Endometrial microvascular endothelial cells (primary cell): ENCODE results near the gene ZNF549. TPM values are rescaled to one million over a fixed set of nuclear protein-coding genes. Genes with fewer than 3 reads are reported as not detected.

Experiments
- in situ Hi-C: cut with HindIII; loops from 2 replicates; pipeline ENCODE4 v1.10.0; 2017; ENCODE audit warnings: low sequenced_read_pairs, low pct_unique_long_range_greater_than_20kb; ENCODE audit errors: inconsistent ontology term
- total RNA-seq: library from RNA; depleted of rRNA; stranded (reverse); fragments of >200 nt; gene quantifications from one replicate; pipeline ENCODE4 v1.2.3, GENCODE V29; 2015; ENCODE audit errors: inconsistent ontology term

ZNF549 gene
- total RNA-seq, 1 donor from 2014 or later = 1.0 TPM

DNA sequence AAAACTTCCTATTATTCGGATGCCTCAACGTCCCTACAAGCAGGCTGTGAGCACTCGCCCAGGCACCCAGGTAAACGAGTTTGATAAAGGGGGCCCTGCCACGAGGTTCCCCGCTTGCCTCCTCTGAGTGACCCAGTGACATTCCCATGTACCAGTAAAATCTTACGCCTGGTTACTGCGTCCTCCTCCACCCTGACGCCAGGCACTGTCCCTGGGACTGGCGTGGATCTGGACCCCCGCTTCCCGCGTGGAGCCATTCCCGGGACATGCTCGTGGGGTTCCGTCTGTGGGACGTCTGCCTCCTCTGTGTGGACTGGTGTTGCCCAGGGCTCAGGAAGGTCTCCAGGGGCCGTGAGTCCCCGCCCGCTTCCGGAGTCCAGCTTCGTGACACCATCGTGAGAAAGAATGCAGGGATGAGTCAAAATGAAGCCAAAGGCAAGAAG is 32.9 kb downstream of the ZNF549 start:
- in situ Hi-C loops = no loop called here

DNA sequence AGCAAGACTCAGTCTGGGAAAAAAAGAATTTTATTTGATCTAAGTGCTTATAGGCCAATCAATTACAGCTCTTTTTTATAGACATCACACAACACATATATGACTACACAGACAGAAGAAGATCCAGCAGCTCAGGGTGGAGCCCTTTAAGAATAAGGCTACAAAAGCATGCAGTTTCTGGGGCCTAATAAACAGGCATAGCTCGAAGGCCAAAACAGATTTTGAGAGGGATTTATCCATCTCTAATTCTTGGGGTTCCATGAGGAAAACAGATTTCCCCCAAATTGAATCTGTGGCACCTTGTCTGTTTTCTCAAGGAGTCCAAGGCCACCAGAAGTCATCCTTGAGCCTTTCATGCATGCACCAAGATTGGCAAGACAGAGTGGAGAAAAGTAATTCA is 36.4 kb downstream of the ZNF549 start:
- in situ Hi-C loops = no loop called here

DNA sequence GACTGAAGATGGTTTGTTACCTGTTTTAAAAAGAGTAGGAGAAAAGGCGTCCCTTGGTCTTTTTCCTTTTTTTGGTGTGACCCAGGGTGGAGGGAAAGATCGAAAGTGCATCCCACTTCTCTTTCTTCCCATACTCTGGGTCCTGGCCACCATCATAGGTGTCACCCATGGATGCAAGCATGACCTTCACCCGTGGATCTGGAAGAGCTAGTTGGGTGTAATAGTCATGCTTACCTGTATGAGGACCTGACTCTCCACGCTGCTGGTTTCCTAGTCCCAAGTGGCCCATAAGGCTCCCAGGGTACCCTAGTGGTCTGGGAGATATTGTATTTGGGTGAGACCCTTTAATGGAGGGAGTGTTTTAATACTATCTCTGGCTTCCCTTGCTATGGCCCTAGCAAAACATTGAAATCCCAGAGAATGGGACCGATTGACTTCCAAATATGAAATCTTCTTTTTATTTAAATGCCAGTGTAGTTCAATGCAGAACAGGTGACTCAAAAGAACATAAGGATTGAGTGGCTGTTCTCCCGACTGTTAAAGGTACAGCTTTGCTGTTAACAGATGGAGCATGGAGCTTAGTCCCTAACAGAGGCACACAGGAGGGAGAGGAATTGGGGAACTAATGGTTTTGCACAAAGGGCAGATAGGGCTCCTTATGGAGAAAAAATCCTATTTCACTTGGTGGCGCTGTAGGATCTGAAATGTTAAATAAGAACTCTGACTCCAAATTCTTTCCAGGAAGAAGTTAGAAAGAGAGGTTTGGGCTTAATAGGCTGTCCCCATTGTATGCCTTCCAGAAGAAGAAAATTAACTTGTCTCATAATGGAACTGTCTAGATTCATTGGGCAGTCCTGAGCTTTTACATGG is 39.5 kb downstream of the ZNF549 start:
- in situ Hi-C loops = no loop called here

DNA sequence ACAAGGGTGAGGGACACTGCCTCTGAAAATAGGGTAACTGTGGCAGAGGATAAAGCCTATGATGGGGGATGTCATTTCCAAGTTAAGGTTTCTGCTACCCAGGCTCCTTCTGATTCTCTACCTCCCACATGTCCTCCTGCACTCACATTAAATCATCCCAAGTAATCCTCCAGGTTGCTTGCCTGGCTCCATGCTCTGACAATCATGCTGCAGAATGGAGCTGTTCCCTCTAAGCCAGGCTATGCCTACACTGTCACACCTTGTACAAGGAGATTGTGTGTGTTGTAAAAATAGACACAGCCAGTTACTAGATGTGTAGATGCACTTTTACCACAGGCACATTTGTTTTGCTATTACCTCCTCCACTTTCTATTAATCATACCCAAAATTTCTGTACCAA is 43.6 kb downstream of the ZNF549 start:
- in situ Hi-C loops = no loop called here

DNA sequence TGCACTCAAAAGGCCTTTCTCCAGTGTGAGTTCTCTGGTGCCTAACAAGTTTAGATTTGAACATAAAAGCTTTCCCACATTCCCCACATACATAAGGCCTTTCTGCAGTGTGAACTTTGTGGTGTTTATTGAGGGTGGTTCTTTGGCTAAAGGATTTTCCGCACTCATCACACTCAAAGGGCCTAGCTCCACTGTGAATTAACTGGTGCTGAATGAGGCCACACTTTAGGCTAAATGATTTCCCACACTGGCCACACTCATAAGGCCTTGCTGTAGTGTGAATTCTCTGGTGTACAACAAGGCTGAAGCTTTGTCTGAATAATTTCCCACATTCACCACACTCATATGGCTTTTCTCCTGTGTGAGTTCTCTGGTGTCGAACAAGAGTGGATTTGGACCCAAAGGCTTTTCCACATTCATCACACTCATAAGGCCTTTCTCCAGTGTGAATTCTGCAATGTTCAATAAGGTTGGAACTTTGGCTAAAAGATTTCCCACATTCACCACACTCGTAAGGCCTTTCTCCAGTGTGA is 45.3 kb downstream of the ZNF549 start:
- in situ Hi-C loops = no loop called here

DNA sequence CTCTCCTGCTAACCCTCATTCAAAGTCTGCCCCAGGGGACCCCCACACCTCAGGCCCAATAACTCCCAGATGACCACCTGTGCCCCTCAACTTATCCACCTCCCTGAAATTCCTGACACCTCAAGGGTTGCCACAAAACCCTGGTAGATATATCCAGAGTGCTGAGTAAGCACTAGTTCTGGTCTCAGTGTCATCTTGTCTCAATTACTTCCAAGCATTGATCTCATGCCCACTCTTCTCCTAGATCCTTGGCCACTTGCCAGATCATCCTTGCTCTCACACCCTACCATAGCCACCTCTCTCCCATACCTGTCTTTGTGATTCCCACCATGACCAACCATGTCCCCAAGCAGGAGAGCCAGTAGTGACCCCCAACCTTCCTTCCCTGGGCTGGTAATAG is 49.5 kb downstream of the ZNF549 start:
- in situ Hi-C loops = no loop called here

DNA sequence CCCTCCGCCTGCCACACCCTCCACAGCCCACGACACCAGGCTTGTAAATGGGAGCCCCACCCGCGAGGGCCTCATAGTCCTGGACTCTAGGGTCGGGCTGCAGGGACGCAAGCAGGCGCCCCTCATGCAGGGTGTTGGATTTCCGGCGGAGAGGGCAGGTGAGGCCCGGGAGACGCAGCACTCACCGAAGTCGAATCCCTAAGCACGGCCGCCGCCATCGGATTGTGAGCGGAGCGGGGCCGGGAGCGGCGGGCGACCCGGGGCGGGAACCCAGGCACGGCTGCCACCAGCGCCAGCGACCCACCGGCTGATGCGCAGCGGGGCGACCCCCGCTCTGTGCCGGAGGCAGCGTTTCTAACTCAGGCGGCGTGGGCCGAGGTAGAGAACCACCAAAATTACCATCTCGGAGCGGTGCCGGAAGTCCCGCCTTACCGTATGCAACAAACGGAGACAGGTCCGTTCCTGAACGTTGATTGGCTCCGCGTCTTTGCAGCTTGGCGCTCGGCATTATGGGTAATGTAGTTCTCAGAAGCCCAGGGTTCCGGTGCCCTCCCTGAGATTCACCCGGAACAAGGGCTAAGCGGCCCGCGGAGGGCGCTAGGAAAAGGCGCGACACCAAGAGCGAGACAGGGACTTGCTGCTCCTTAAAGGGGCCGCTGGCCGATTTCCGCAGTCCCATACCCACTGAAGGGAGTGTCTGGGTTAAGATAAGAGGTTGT is 51.5 kb downstream of the ZNF549 start, which contains the start of gene ZNF416:
TSS of gene ZNF416 (minus strand) at position 425 of the 719 bp plus-strand sequence. CDS start at position 218, 207 bp downstream.
- in situ Hi-C loops = no loop called here

DNA sequence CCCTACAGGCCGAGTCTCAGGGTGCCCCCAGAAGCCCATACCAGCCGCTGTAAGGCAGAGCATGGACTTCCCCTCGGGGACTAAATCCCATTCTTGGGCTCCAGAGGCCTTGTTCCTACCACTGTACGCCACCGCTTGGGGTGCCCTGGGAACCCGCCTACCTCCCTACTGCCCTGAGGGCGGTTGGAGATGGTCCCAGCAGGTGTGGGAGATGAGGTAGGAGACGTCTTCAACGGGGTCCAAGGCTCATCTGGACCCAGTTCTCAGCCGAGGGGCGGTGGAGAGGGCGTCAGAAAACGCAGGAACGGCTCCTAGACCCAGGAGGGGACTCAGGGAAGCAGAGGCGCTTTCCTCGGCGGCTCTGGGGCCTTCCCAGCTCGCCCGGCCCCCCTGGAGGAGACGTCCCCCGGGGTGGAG is 56.0 kb downstream of the ZNF549 start:
- in situ Hi-C loops = no loop called here

DNA sequence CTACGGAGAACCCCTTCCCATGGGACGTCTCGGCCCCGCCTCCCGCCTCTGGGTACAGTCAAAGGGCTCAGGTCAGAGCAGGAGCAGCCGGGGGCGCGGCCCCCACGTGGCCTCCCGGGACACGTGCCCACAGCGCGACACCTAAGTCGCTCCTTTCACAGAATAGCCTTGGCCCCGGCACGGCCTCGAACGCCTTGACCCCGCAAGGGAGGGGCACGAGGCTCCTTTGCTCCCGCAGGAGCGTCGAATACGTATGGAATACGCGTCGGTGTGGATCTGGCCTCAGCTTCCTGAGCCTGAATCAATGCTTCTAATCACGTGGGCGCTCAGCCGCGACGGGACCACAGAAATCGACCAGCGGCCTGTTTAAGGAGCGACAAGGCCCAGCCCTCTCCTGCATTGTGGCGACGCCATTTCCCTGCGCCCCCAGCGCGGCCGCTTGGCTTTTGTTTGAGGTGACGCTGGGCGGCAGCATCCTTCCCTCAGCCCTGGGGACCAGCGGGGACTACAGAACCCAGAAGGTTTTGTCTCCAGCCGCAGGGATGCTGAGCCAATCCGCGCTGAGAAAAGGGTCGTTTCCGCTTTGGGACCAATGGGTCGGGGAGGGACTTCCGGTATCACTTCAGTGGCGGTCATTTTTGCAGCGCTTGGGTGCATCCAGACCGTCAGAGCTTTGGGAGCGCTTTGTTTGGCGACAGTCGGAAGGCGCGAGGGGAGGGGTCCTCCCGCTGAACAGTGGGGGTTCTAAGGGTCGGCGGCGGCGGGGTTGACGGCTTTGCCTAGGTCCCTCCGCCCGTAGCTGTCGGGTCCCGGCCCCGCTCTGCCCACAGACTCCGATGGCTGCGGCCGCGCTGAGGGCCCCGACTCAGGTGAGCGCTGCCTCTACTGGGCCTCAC is 56.6 kb downstream of the ZNF549 start, which contains the start of gene ZIK1:
TSS of gene ZIK1 (plus strand) at position 625 of the 896 bp plus-strand sequence. CDS start at position 837, 212 bp downstream.
- in situ Hi-C loops = no loop called here

DNA sequence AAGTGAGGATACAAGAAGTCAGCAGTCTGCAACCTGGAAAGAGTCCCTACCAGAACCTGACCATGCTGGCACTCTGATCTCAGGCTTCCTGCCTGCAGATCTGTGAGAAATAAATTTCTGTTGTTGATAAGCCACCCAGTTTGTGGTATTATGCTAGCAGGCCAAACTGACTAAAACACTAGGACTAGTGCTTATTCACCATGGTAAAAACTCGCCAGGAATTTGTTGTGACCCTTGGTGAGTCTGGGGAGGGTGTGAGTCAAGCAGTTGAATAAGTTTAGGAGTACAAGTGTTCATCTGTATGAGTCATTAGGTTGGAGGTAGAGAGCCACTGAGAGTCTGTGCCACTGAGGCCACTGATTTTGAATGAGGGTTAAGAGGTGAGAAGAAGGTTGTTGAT is 60.4 kb downstream of the ZNF549 start:
- in situ Hi-C loops = no loop called here

DNA sequence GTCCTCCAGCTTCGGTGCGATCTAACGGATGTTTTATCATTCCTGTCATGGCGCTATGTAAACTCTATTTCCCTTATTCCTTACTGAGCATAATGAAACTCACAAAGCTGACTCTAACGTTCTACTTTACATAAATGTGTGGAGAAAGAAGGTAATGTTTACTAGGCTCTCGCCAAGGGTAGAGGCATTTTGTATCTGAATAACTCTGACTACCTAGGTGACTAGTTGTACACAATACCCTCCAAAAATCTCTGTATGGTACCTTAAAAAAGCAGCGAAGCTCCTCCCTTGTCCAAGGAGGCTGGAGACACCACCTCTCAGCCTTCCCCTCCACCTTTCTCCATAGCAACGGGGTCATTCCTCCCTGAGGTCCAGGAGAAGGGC is 72.2 kb downstream of the ZNF549 start:
- in situ Hi-C loops = no loop called here

DNA sequence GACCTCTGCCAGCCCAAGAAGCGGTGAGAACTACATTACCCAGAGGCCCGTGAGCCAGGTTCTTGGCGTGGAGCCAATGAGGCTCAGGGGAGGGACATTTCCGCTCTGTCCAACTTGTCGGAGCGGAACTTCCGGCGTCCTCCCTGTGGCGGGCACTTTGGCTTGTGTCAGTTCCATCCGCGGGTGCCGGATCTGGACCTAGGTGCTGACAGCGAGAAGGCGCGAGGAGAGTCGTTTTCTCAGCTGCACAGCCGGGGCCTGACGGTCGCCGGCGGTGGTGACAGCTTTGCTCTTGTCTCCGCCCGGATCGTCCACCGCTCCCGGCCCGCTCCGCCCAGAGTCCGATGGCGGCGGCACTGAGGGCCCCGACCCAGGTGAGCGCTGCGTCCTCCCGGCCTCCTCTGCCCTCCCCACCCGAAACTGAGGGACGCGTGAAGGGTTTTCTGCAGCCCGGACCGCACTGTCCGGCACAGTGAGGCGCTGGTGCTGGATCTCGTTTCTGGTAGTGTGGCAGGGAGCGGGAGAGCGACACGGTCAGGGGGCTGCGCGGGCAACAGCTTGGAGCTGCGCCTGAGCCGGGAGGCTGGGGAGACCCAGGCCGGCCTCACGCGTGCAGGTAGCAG is 72.7 kb downstream of the ZNF549 start, which contains the start of gene ZNF530:
TSS of gene ZNF530 (plus strand) at position 125 of the 623 bp plus-strand sequence. CDS start 4,461 bp downstream, outside the sequence.
- in situ Hi-C loops = no loop called here

DNA sequence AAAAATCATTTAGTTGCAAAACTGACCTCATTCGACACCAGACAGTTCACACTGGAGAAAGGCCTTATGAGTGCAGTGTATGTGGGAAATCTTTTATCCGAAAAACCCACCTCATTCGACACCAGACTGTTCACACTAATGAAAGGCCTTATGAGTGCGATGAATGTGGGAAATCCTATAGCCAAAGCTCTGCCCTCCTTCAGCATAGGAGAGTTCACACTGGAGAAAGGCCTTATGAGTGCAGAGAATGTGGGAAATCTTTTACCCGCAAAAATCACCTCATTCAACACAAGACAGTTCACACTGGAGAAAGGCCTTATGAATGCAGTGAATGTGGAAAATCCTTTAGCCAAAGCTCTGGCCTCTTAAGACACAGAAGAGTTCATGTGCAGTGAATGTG is 79.8 kb downstream of the ZNF549 start:
- in situ Hi-C loops = no loop called here

Other genes starting within 250 kb of the ZNF549 start
- gene ZNF460, start 246.9 kb upstream of the ZNF549 start, total RNA-seq = 13.5 TPM
- 6.8 TPM for gene ZNF543, start 206.9 kb upstream of the ZNF549 start, total RNA-seq
- 5.2 TPM for gene ZNF304, start 176.1 kb upstream of the ZNF549 start, total RNA-seq
- 12.8 TPM for gene TRAPPC2B, start 163.8 kb upstream of the ZNF549 start, total RNA-seq
- gene ZNF547, start 163.8 kb upstream of the ZNF549 start, total RNA-seq = 2.1 TPM
- gene ZNF548, start 137.5 kb upstream of the ZNF549 start, total RNA-seq = 7.5 TPM
- 4.5 TPM for gene ZNF17, start 116.2 kb upstream of the ZNF549 start, total RNA-seq
- 6.3 TPM for gene ZNF749, start 92.0 kb upstream of the ZNF549 start, total RNA-seq
- gene VN1R1, start 70.2 kb upstream of the ZNF549 start, total RNA-seq = not detected
- gene ZNF772, start 49.8 kb upstream of the ZNF549 start, total RNA-seq = 4.7 TPM
- 5.9 TPM for gene ZNF419, start 39.6 kb upstream of the ZNF549 start, total RNA-seq
- 2.0 TPM for gene ZNF773, start 27.4 kb upstream of the ZNF549 start, total RNA-seq
- 3.1 TPM for gene ZNF550, start 32.5 kb downstream of the ZNF549 start, total RNA-seq
- 2.5 TPM for gene ZNF416, start 51.6 kb downstream of the ZNF549 start, total RNA-seq
- 0.28 TPM for gene ZIK1, start 56.8 kb downstream of the ZNF549 start, total RNA-seq
- gene ZNF530, start 72.5 kb downstream of the ZNF549 start, total RNA-seq = 14.5 TPM
- gene ZNF134, start 86.9 kb downstream of the ZNF549 start, total RNA-seq = 5.9 TPM
- 1.7 TPM for gene ZNF211, start 105.8 kb downstream of the ZNF549 start, total RNA-seq
- not detected for gene ZSCAN4, start 141.6 kb downstream of the ZNF549 start, total RNA-seq
- 5.1 TPM for gene ZNF551, start 154.6 kb downstream of the ZNF549 start, total RNA-seq
- gene ZNF154, start 181.8 kb downstream of the ZNF549 start, total RNA-seq = under 0.01 TPM
- 4.1 TPM for gene ZNF671, start 200.3 kb downstream of the ZNF549 start, total RNA-seq
- 6.3 TPM for gene ZNF776, start 219.5 kb downstream of the ZNF549 start, total RNA-seq
- 11.5 TPM for gene ZNF586, start 242.3 kb downstream of the ZNF549 start, total RNA-seq